MCF 10A (cell line): ENCODE results near the gene KRT40. TPM values are rescaled to one million over a fixed set of nuclear protein-coding genes. Genes with fewer than 3 reads are reported as not detected.

Experiments used
- BruUV-seq: library from RNA; stranded (reverse); fragments of 400-500 nt; replicated peaks from 2 replicates; lab custom pipeline; 2021; lab: Mats Ljungman, UMichigan
- CTCF ChIA-PET: fragments of 300-600 bp; sonication (Branson Sonifier 250); formaldehyde crosslinking; extraction: SDS; loops from one replicate; lab custom pipeline; 2021; ENCODE audit warnings: antibody characterized with exemption, inconsistent platforms; lab: Yijun Ruan, JAX
- POLR2A ChIA-PET: fragments of 300-600, 350-650 bp; sonication (Branson Sonifier 250); formaldehyde crosslinking; extraction: SDS; loops from one replicate; lab custom pipeline; 2020; ENCODE audit warnings: antibody characterized with exemption, inconsistent platforms; lab: Yijun Ruan, JAX
- DNase-seq: peaks from one replicate; pipeline ENCODE4 v3.0.0-alpha.2; 2018; ENCODE audit not compliant: unreplicated experiment
- H3K27ac Mint-ChIP-seq: one replicate; pipeline ENCODE4 v1.8.0; 2022; ENCODE audit warnings: mild to moderate bottlenecking, low read depth, mixed read lengths; ENCODE audit not compliant: unreplicated experiment
- H3K27me3 Mint-ChIP-seq: one replicate; pipeline ENCODE4 v1.8.0; 2022; ENCODE audit warnings: mixed read lengths; ENCODE audit not compliant: insufficient read depth, unreplicated experiment
- H3K36me3 Mint-ChIP-seq: one replicate; pipeline ENCODE4 v1.8.0; 2022; ENCODE audit warnings: mild to moderate bottlenecking, moderate library complexity, mixed read lengths; ENCODE audit not compliant: insufficient read depth, unreplicated experiment
- H3K4me1 Mint-ChIP-seq: one replicate; pipeline ENCODE4 v1.8.0; 2022; ENCODE audit warnings: mixed read lengths; ENCODE audit not compliant: insufficient read depth, unreplicated experiment
- H3K4me3 Mint-ChIP-seq: one replicate; pipeline ENCODE4 v1.8.0; 2022; ENCODE audit warnings: mild to moderate bottlenecking, moderate library complexity, mixed read lengths; ENCODE audit not compliant: unreplicated experiment
- H3K9me3 Mint-ChIP-seq: one replicate; pipeline ENCODE4 v1.8.0; 2022; ENCODE audit warnings: mixed read lengths; ENCODE audit not compliant: unreplicated experiment
- CTCF ChIP-seq: fragments of 200-600 bp; IDR thresholded peaks from one replicate; pipeline ENCODE4 v1.8.0; 2022; ENCODE audit warnings: antibody characterized with exemption, mild to moderate bottlenecking; ENCODE audit not compliant: unreplicated experiment
- intact Hi-C: fragments of 100-400 bp; cut with micrococcal nuclease; formaldehyde crosslinking; loops from 2 replicates; pipeline ENCODE4 v1.14.1; 2022
- total RNA-seq: library from RNA; stranded (reverse); gene quantifications from 2 replicates; pipeline ENCODE4 v1.2.3, GENCODE V29; 2022

Gene KRT40
- total RNA-seq, 1 experiment from 2014 or later = not detected

- CTCF ChIA-PET = interaction anchor here (0.6 to 1.7 kb wide), 5 partner anchors 9 to 531 kb away, joined by 3 to 6 read pairs (median 3); no protein-coding TSS in a partner anchor
- POLR2A ChIA-PET = no interaction called here
- Mint-ChIP-seq H3K36me3 (no peaks in the 10 kb centered on the region), H3K27me3 (no peaks in the 10 kb centered on the region), H3K4me1 (peaks cover 6% of the 10 kb centered on the region), H3K4me3 (no peak overlapping the region), H3K9me3 (no peaks in the 10 kb centered on the region), H3K27ac (no peak overlapping the region)
- no TSS peak for BruUV-seq
- intact Hi-C loops = no loop called here
- peak; percentile 69 for DNase-seq
- TF ChIP-seq CTCF = peak; percentile 42
Measured at GRCh38 chr17:40963838-40964237, 20.3 kb downstream of the KRT40 start.

GRCh38 chr17:40962059-40962561 lies 22.0 kb downstream of the KRT40 start:
- intact Hi-C loops = no loop called here
- CTCF ChIA-PET = interaction anchor here (0.9 to 1.4 kb wide), 3 partner anchors 10 to 715 kb away, joined by 3 to 4 read pairs (median 4); no protein-coding TSS in a partner anchor
- TF ChIP-seq CTCF = no peak
- Mint-ChIP-seq H3K27ac (no peak overlapping the region), H3K4me1 (peaks cover 10% of the 10 kb centered on the region), H3K9me3 (no peaks in the 10 kb centered on the region), H3K36me3 (no peaks in the 10 kb centered on the region), H3K4me3 (no peak overlapping the region), H3K27me3 (no peaks in the 10 kb centered on the region)
- POLR2A ChIA-PET = interaction anchor here (0.7 to 0.8 kb wide), 2 partner anchors 15 to 575 kb away, joined by 3 to 5 read pairs; no protein-coding TSS in a partner anchor
- BruUV-seq = no TSS peak
- DNase-seq = no peak

- DNase-seq = no peak
- CTCF ChIA-PET = interaction anchor here (0.7 to 1.4 kb wide), 3 partner anchors 9 to 49 kb away, joined by 3 to 4 read pairs (median 3); no protein-coding TSS in a partner anchor
- BruUV-seq = no TSS peak
- H3K36me3 Mint-ChIP-seq = no peaks in the 10 kb centered on the region
- H3K4me3 Mint-ChIP-seq = no peak overlapping the region
- intact Hi-C loops = no loop called here
- POLR2A ChIA-PET = no interaction called here
- H3K27me3 Mint-ChIP-seq = no peaks in the 10 kb centered on the region
- no peaks in the 10 kb centered on the region for H3K9me3 Mint-ChIP-seq
- peaks cover 15% of the 10 kb centered on the region for H3K4me1 Mint-ChIP-seq
- TF ChIP-seq CTCF = no peak
- H3K27ac Mint-ChIP-seq = no peak overlapping the region
Measured at GRCh38 chr17:40961591-40961990, 22.5 kb downstream of the KRT40 start.

GRCh38 chr17:40960144-40960543 lies 24.0 kb downstream of the KRT40 start:
- no peaks in the 10 kb centered on the region for H3K27me3 Mint-ChIP-seq
- no peaks in the 10 kb centered on the region for H3K9me3 Mint-ChIP-seq
- H3K27ac Mint-ChIP-seq = no peak overlapping the region
- H3K4me1 Mint-ChIP-seq = peaks cover 21% of the 10 kb centered on the region
- TF ChIP-seq CTCF = no peak
- no peak overlapping the region for H3K4me3 Mint-ChIP-seq
- BruUV-seq = no TSS peak
- H3K36me3 Mint-ChIP-seq = no peaks in the 10 kb centered on the region
- POLR2A ChIA-PET = interaction anchor here (1.2 kb wide), 1 partner anchor 23 kb away, joined by 3 read pairs; the partner anchor contains the start of gene KRT23
- CTCF ChIA-PET = interaction anchor here (0.6 to 1.7 kb wide), 2 partner anchors 50 to 336 kb away, joined by 3 to 5 read pairs; no protein-coding TSS in a partner anchor
- intact Hi-C loops = no loop called here
- no peak for DNase-seq
